Activated CD4-positive, alpha-beta T cell treated with anti-CD3 and anti-CD28 coated beads, Interleukin-2, amount 50 U/mL, for 16 hours (primary cell): Measurements from ENCODE around the gene BEGAIN.

Source experiments
- DNase-seq: peaks from one replicate; pipeline ENCODE4 v3.0.0-alpha.2; 2020

The BEGAIN gene

DNA sequence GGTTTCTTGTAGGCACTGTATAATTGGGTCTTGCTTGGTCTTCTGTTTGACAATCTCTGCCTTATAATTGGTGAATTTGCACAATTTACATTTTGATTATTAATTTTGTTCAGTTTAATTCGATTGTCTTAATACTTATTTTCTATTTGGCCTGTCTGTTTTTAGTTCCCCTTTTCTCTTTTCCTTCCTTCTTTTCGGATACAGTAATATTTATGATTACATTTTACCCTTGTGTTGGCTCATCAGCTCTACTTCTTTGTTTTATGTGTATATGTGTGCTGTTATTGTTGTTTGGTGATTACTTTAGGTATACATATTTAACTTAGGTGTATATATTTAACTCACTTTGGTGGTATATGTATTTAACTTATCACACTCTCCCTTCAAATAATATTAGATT, 12.8 kb upstream of the BEGAIN start:
- no peak for DNase-seq

DNA sequence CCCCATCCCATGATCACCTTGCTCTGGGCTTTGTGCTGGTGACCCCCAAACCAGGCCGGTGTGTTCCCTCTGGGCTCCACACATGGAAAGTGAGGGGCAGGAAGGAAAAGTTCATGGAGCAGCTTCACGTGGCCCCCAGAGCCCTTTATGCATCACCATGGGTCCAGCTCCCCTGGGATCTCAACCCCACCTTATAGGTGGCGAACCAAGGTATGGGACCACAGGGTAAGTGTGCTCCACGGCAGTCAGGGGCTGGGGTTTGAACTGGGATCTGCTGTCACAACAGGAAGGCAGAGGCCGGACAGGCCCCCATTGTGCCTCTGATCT, 7.4 kb upstream of the BEGAIN start:
- DNase-seq = no peak

- DNase-seq = no peak
Observed at GRCh38 chr14:100593751-100594624, 6.8 kb upstream of the BEGAIN start.

- no peak for DNase-seq
Observed at GRCh38 chr14:100592972-100593371, 5.8 kb upstream of the BEGAIN start.

DNA sequence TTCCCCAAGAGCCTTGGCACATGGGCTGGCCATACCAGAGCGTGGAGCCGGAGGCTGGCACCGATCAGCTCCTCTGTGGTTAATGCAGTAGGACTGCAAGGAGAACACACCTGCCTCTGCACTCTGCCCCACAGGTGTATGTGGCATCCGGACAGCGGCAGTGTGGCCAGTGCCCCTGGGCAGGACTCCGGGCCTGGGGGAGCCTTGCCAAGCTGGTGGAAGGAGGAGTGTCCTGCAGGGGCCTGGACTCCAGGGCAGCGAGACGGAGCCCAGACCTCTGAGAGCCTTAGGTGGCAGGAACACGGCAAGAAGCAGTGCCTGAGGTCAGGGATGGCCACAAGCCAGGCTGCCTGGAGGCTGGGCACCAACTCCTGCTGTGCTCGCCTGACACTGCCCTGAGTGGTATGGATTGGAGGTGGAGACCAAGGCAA, 5.3 kb upstream of the BEGAIN start:
- DNase-seq = no peak

DNA sequence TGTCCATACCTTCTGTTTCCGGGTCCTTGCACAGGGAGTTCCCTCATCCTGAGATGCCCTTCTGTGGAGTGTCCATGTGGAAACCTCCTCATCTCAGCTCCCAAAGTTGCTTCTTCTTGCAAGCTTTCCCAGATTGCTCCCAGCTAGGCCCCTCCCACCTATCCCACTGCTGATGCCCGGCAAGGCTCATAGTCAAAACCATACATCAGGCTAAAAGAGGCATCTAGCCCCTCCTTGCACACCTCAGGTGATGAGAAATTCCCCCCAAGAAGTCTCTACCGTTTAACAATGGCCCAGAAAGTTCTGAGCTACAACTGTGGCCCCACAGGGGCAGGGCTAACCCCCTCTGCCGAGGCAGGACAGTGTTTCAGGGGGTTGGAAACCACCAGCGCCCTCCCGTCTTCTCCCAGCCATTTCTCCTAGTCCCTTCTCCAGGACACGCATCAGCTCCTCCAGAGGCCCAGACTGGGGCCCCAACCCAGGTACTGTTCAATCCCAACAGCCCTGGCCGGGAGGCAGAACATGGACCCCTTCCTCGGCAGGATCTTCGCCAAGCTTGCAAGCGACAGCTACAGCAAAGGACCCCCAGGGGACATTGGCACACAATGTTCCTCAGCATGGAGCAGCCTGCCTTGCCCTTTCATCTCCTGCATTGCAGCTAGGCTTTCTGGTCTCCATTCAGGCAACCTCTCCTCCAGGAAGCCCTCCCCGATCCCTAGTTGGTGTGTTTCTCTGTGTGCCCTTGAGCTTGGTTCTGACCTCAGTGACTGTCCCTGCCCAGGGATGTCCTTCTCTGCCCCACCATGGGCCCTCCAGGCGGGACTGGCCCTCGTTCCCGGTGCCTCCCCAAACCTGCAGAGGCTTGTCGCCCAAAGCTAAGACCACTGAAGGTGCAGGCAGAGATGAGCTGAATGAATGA, 4.5 kb upstream of the BEGAIN start:
- DNase-seq = no peak

DNA sequence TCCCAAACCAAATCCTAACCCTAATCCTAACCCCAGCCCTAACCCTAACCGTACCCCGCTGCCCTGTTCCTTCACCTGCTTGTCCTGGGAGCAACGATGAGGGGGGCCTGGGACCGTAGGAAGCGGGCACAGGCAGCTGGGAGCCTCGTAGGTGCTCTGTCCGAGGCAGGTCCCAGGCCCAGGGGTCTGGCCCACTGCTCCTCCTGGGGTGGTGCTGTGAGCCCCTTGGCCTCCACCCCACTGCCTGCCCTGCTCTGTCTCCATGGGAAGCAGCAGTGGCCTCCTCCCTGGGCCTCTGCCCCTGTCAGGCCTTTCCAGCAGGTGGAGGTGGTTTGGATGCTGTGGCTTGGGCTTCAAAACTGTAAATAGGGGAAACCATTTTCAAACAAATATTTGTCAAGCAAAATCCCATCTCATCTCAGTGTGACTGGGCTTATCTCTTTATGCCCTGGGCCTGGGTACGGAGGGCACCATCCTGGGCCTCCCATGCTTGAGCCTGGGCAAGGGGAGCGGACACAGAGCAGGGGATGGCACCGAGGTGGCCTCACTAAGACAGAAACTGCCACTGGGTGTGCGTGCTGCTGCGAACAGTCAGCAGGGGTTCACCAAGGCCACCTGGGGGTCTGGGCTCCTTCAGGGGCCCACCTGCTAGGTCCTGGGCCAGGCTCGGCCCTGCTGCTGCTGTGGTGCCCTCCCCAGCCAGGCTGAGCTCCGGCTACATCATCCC, 3.7 kb upstream of the BEGAIN start:
- DNase-seq = no peak

DNA sequence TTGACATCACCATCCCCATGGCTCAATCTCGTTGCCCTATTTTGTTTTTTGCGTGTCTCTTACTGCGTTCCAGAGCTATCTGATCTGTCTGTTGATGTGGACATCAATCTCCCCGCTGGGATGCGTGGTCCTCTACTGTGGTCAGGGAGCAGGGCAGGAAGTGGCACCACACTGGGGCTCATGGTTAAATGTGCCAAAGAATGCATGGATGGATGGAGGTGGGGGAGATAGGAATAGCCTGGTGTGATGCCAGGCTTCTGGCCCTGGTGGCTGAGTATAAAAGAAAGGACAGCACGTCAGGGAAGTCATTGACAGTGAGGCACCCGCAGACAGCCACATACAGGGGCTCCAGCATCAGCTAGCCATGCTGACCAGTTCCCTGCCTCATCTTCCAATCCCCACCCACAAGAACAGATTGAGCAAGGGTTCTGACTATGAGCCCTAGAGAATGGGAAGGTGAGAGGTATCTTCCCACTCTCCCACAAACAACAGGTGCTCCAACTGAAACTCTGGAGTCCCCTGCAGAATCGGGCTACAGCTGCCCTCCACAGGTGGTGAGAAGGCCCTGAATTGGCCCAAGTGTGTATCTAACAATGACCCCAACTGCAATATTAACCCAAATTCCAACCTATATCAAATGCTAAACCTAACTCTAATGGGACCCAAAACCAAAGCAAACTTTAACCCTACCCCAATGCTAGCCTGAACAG, 2.7 kb upstream of the BEGAIN start:
- no peak for DNase-seq

DNA sequence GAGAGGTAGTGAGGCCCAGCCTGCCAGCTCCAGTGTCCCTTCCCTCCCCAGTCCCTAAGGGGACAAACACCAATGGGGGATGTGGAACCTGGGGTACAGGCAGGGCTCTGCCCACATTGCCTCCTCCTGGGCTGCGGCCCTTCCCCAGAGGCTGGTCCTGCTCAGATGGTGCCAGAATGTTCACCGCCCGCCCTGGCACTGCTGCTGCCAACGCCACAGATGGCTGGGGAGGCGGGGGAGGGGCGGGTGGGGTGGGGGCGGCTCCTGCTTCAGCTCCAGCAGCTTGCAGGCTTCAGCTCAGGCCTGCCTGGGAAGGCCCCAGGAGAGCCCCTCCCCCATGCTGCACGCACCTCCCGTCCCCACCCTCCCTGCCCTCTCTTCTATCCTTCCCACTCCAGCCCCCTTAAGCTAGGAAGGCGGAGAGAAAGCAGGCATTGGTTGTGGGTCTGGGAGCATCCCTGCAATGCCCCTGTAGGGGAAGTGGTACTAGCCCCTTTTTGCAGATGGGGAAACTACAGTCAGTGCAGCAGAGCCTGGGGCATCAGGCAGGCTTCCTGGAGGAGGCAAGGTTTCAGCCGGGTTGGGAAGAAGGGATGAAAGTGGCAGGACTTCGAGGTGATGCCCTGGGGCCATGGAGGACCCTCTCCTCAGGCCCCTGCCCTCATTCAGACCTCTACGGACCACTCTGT, 2.0 kb upstream of the BEGAIN start:
- no peak for DNase-seq

DNA sequence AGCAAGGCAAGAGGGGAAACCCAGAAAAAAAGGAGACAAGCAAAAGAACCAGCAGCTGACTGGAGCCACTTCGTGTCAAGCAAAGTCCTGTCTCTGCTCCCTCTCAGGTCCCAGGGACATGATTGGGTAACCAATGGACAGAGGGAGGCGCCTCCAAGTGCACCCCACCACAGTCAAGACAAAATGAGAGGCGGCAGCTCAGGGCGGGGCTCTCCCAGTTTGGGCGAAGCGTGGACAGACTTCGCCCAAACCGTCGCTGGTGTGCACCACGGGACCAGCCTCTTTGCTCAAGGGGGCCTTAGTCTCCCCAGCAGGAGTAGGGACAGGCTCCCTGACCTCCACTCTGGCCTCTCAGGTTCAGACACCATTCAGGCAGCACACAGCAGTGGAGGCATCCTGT, 1.5 kb upstream of the BEGAIN start:
- no peak for DNase-seq

DNA sequence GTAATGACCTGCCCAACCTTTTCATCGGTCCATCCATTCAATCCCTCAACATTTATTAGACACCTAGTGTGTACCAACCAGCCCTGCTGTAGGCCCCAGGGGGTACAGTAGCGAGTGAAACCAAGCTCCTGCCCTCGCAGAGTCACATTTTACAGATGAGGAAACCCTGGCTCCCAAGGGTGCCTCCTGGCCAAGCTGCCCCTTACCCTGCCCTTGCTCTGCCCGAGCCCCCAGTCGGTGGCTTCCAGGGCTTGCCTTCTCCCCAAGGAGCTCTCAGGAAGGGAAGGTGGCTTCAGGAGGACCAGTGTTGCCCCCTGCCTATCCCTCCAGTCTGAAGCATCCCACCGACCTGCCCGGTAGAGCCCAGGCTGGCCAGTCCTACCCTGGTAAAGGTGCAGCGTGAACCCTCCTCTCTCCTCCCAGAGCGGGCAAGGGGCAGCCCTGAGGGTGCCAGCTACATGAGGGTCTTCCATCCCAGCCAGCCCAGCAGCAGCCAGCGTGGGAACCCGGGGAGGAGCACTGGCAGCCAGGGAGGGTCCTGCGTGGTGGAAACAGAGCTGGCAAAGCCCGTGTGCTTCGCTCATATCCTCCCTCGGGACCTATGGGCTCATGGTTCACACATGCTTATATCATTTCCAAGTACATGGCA, 670 bp upstream of the BEGAIN start:
- DNase-seq = no peak

GRCh38 chr14:100586403-100587085, 673 bp downstream of the BEGAIN start:
- DNase-seq = peak; percentile 18

- DNase-seq = no peak
Observed at GRCh38 chr14:100586153-100586402, 1.1 kb downstream of the BEGAIN start.

DNA sequence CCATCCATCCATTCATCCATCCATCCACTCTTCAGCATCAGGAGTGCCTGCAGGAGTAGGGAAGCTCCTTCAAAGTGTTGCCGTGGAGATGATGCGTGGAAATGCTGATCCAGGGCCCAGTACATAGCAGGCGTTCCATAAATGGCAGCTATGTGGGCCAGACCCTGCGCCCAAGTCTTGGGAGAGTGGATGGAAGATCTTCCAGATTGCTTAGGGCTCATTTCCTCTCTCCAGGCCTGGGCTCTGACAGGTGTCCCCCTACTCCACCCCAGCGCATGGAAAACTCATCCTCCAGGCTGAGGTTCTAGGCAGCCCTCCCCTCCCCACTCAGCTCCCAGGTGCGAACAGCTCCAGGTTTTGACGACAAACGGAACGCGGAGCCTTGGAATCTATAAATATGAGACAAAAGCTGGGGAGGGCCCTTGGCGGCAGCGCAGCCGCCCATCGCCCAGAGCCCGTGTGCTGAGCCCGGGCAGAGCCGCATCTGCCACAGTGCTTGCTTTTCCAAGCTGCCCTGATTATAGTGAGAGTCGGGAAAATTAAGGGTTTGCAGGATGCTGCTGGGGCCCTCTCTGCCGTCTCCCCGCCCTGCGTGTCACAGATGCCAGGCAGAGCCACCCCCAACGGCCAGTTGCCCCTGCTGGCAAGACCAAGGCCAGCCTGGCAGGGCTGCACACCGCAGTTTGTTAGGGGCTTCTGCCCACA, 1.6 kb downstream of the BEGAIN start:
- no peak for DNase-seq

DNA sequence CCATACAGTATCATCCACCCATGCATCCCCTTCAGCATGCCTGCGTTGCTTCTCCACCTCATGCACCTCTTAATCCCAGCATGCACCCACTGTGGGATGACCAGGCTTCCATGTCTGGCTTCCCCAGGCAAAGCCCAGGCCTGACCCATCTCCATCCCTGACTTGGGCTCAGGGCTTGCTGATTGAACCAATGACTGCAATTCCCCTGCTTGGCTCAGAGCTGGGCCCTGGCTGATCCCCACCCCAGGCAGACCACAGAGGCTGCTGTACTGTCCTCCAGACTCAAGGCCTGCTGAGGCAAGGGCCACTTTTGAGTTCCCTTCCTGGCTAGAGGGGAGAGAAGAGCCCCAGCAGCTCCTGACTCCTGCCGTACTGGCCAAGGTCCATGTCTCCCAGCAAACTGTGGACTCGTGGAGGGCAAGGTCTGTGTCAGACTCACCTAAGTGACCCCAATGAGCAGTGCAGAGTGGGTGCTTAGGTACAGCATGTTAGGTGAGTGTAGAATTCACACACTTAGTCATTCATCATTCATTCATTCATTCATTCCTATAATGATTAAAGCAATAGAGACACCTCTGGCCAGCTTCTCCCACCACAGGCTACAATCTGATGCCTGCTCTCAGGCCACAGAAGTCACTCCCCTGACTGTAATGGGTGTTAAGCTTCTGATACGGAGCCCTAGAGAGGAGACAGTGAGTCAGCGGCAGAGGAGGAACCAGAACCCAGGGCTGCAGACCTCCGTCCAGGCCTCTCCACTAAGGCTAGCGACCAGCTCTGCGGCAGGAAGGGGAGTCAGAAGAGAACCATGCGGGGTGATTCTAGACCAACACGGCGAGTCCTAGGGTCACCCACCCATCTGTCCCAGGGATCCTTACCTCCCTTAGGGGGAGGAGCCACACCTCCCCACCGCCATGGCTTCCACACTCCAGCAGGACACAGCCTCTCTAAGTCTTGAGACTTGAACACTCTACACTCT, 2.9 kb downstream of the BEGAIN start:
- no peak for DNase-seq

- no peak for DNase-seq
Observed at GRCh38 chr14:100583245-100583644, 4.0 kb downstream of the BEGAIN start.

DNA sequence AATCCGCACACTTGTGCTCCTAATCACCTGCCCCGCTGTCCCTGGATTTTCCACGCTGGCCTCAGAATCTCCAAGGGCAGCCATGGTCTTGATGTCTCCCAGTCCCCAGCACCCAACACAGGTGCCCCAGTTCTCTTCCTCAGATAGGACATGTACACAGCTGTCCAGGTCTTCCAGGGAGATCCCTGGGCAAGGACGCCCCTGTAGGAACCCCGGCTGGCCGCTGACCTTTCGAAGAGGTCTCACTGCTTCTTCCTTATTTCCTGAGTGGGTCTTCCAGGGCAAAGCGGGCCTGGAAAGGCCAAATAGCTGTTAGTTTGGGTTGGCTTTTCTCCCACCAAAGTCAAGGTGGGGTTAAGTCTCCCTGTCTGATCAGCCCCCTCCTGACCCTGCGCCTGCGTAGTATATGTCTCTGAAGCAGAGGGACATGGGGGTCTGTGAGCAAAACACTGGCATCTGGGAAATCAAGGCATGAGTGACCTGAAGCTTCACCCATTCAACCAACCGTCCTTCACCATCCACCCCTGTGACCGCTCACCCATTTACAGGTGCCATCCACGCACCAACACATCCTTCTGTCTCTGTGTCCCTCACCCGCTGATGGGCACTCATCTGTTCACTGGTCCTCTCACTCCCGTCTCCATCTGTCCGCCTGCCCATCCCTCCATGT, 4.6 kb downstream of the BEGAIN start:
- no peak for DNase-seq

DNA sequence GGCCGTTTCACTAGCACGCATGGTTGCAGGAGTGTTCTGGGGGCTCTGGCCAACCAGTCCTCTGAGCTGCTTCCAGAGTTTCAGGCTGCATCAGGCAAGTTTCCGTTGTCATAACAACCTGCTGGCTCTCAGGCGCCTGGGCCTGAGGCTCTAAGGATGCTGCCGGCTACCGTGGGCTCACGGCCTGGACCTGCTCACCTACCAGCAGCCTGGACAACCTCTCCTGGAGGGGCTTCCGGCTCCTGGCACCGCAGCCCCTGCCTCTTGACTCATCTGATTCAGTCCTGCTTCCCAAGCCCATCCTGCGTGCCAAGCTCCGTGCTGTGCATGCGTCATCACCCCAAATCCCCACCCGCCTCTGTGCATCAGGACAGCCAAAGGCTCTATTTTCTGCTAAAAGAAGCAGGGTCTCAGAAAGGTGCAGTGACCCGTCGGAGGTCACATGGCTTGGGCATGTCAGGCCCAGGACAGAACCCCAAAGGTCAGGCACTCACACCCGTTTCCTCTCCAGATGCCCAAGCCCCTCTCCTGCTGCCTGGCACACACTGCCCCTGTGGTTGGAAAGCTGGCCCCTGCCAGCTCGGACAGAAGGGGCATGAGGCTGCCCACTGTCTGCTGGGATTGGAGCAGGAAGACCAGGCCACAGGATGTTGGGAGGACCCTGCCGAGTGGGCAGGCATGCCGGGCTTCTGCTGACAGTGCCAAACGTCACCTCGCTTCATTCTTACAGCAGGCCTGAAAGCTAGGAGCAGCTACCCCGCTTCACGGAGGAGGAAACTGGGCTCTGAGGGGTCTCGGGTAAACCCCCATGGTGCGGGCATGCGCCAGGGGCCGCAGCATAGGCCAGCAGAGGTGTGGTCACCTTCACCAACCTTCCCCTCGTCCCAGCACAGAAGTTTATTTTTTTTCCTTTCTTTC, 5.7 kb downstream of the BEGAIN start:
- no peak for DNase-seq
